HEK293 (cell line): Measurements from ENCODE around the gene AGO3.

Source experiments
- HOXD13 ChIP-seq: sonication (generic); formaldehyde crosslinking; IDR thresholded peaks from 2 replicates; pipeline ENCODE4 v1.8.0; 2022; ENCODE audit warnings: missing genetic modification reagents, borderline replicate concordance
- SALL2 ChIP-seq: fragments of 450-650 bp; formaldehyde crosslinking; IDR thresholded peaks from 2 replicates; pipeline ENCODE4 v1.5.0; 2017; ENCODE audit warnings: missing biosample characterization, mild to moderate bottlenecking, missing genetic modification characterization, borderline replicate concordance
- SETDB1 ChIP-seq: IDR thresholded peaks from one replicate; pipeline ENCODE4 v1.6.1; 2017; ENCODE audit warnings: mild to moderate bottlenecking, low read length, moderate library complexity, mixed read lengths; ENCODE audit not compliant: insufficient read length
- TCF7L2 ChIP-seq: IDR thresholded peaks from 2 replicates; pipeline ENCODE4 v1.6.1; 2011; ENCODE audit warnings: low read depth, mild to moderate bottlenecking, inconsistent platforms, low read length, moderate library complexity, borderline replicate concordance
- ZBTB11 ChIP-seq: fragments of 450-650 bp; formaldehyde crosslinking; conservative IDR thresholded peaks from 2 replicates; pipeline ENCODE4 v1.5.1; 2016; ENCODE audit warnings: low read depth, missing biosample characterization, missing genetic modification characterization
- ZBTB8A ChIP-seq: fragments of 450-650 bp; formaldehyde crosslinking; IDR thresholded peaks from 2 replicates; pipeline ENCODE4 v1.5.1; 2016; ENCODE audit warnings: missing biosample characterization, missing genetic modification characterization
- ZFP37 ChIP-seq: fragments of 450-650 bp; formaldehyde crosslinking; IDR thresholded peaks from 2 replicates; pipeline ENCODE4 v1.5.1; 2016; ENCODE audit warnings: missing biosample characterization, missing genetic modification characterization
- ZNF239 ChIP-seq: fragments of 450-650 bp; formaldehyde crosslinking; IDR thresholded peaks from 2 replicates; pipeline ENCODE4 v1.5.1; 2016; ENCODE audit warnings: missing biosample characterization, missing genetic modification characterization
- ZNF274 ChIP-seq, 2 experiments: fragments of 200-500 bp in 1 of 2; fragments of 450-650 bp in 1 of 2; sonication (Bioruptor generic) in 1 of 2; formaldehyde crosslinking in 1 of 2; IDR thresholded peaks; 2 replicates each; pipeline versions ENCODE4 v1.5.1 to v1.6.1; 2014 to 2016; ENCODE audit warnings: borderline replicate concordance in 1 of 2, inconsistent platforms in 1 of 2, low read length in 1 of 2, missing biosample characterization in 1 of 2, missing genetic modification characterization in 1 of 2
- ZNF837 ChIP-seq: fragments of 450-650 bp; formaldehyde crosslinking; IDR thresholded peaks from 2 replicates; pipeline ENCODE4 v1.5.1; 2016; ENCODE audit warnings: missing biosample characterization, missing genetic modification characterization
- TF ChIP-seq, protein P1 (sequence below): fragments of 450-650 bp; formaldehyde crosslinking; IDR thresholded peaks from 2 replicates; pipeline ENCODE4 v1.5.1; 2016; ENCODE audit warnings: missing biosample characterization, missing genetic modification characterization

GRCh38 chr1:36081926-36082485 is 151.1 kb downstream of the AGO3 start:
- TF ChIP-seq, protein P1, sequence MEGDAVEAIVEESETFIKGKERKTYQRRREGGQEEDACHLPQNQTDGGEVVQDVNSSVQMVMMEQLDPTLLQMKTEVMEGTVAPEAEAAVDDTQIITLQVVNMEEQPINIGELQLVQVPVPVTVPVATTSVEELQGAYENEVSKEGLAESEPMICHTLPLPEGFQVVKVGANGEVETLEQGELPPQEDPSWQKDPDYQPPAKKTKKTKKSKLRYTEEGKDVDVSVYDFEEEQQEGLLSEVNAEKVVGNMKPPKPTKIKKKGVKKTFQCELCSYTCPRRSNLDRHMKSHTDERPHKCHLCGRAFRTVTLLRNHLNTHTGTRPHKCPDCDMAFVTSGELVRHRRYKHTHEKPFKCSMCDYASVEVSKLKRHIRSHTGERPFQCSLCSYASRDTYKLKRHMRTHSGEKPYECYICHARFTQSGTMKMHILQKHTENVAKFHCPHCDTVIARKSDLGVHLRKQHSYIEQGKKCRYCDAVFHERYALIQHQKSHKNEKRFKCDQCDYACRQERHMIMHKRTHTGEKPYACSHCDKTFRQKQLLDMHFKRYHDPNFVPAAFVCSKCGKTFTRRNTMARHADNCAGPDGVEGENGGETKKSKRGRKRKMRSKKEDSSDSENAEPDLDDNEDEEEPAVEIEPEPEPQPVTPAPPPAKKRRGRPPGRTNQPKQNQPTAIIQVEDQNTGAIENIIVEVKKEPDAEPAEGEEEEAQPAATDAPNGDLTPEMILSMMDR (tag by site-specific recombination) = no peak
- TF ChIP-seq HOXD13 (CRISPR knock-in tag) (no peak), SALL2 (tag by site-specific recombination) (no peak), ZBTB8A (tag by site-specific recombination) (no peak), SETDB1 (no peak), ZNF837 (no peak), ZNF239 (tag by site-specific recombination) (no peak), ZFP37 (no peak), ZNF274 (IDR thresholded peaks at IDR 0.05; ENCODE audit: low read length) (no peak), ZNF274 (tag by site-specific recombination; IDR thresholded peaks at IDR 0.05; ENCODE audit: borderline replicate concordance) (no peak), ZBTB11 (tag by site-specific recombination) (no peak), TCF7L2 (no peak)
